K562 (cell line): Measurements from ENCODE around the gene LGI4. TPM values are rescaled to one million over a fixed set of nuclear protein-coding genes. Genes with fewer than 3 reads are reported as not detected.

ENCODE experiments used
- CBFB ChIP-seq: sonication (generic); formaldehyde crosslinking; IDR thresholded peaks from 2 replicates; pipeline ENCODE4 v1.4.0; 2020; ENCODE audit warnings: mild to moderate bottlenecking, missing genetic modification reagents
- CREB1 ChIP-seq, 2 experiments: sonication (generic) in 1 of 2; formaldehyde crosslinking in 1 of 2; IDR thresholded peaks; 2 replicates each; pipeline versions ENCODE4 v1.6.1 to v1.8.0; 2012 to 2022; ENCODE audit warnings: inconsistent platforms in 1 of 2, mild to moderate bottlenecking in 1 of 2, missing genetic modification reagents in 1 of 2, moderate library complexity in 1 of 2
- CXXC5 ChIP-seq: fragments of 250-450 bp; sonication (Bioruptor Pico); IDR thresholded peaks from 2 replicates; pipeline ENCODE4 v1.8.0; 2022; ENCODE audit warnings: inconsistent platforms, mild to moderate bottlenecking, moderate library complexity
- DNMT1 ChIP-seq: fragments of 450-650 bp; IDR thresholded peaks from 2 replicates; pipeline ENCODE4 v1.6.1; 2016; ENCODE audit warnings: antibody characterized with exemption, mild to moderate bottlenecking
- ELF2 ChIP-seq: fragments of 250-450 bp; sonication (Bioruptor Pico); IDR thresholded peaks from 2 replicates; pipeline ENCODE4 v1.5.0; 2021; ENCODE audit warnings: mild to moderate bottlenecking
- HDAC1 ChIP-seq, 2 experiments: fragments of 450-650 bp; IDR thresholded peaks; 2 replicates each; pipeline ENCODE4 v1.6.1; 2016 to 2017; ENCODE audit warnings: inconsistent platforms in 1 of 2, mild to moderate bottlenecking in 1 of 2, moderate library complexity in 1 of 2
- KAT7 ChIP-seq: sonication (generic); formaldehyde crosslinking; IDR thresholded peaks from 2 replicates; pipeline ENCODE4 v1.8.0; 2022; ENCODE audit warnings: missing genetic modification reagents, mild to moderate bottlenecking, borderline replicate concordance
- KDM2B ChIP-seq: fragments of 250-450 bp; sonication (Bioruptor Pico); IDR thresholded peaks from 2 replicates; pipeline ENCODE4 v1.8.0; 2021; ENCODE audit warnings: mild to moderate bottlenecking, moderate library complexity
- KLF13 ChIP-seq: fragments of 450-650 bp; IDR thresholded peaks from 2 replicates; pipeline ENCODE4 v1.6.1; 2016; ENCODE audit warnings: missing genetic modification characterization, low read depth, mild to moderate bottlenecking, missing compliant biosample characterization, moderate library complexity, borderline replicate concordance
- MYNN ChIP-seq, 2 experiments: sonication (generic); formaldehyde crosslinking in 1 of 2; IDR thresholded peaks; 2 replicates each; pipeline versions ENCODE4 v1.5.0 to v1.6.1; 2016 to 2020; ENCODE audit warnings: antibody characterized with exemption in 1 of 2, missing genetic modification reagents in 1 of 2
- NELFE ChIP-seq: IDR thresholded peaks from 2 replicates; pipeline ENCODE4 v1.6.1; 2011; ENCODE audit warnings: mild to moderate bottlenecking; ENCODE audit not compliant: insufficient read depth, insufficient read length
- NR3C1 ChIP-seq: sonication (generic); formaldehyde crosslinking; IDR thresholded peaks from 2 replicates; pipeline ENCODE4 v1.8.1; 2022; ENCODE audit warnings: missing genetic modification reagents
- PHTF2 ChIP-seq: fragments of 250-450 bp; sonication (Bioruptor Pico); IDR thresholded peaks from 2 replicates; pipeline ENCODE4 v1.5.0; 2021; ENCODE audit warnings: mild to moderate bottlenecking
- POLR2G ChIP-seq: fragments of 200-400 bp; formaldehyde crosslinking; IDR thresholded peaks from 2 replicates; pipeline ENCODE4 v1.6.1; 2017; ENCODE audit warnings: low read depth, mild to moderate bottlenecking, antibody characterized with exemption, low read length, moderate library complexity
- RBM34 ChIP-seq: fragments of 200-400 bp; formaldehyde crosslinking; IDR thresholded peaks from 2 replicates; pipeline ENCODE4 v1.6.1; 2018; ENCODE audit warnings: low read length, borderline replicate concordance; ENCODE audit not compliant: insufficient read depth
- SAFB ChIP-seq: fragments of 200-400 bp; formaldehyde crosslinking; IDR thresholded peaks from 2 replicates; pipeline ENCODE4 v1.6.1; 2017; ENCODE audit warnings: low read depth, low read length, borderline replicate concordance
- SIRT6 ChIP-seq: IDR thresholded peaks from one replicate; pipeline ENCODE4 v1.6.1; 2012; ENCODE audit warnings: low read depth, mild to moderate bottlenecking, control low read depth, inconsistent platforms, low read length, moderate library complexity
- TSC22D4 ChIP-seq: fragments of 450-650 bp; IDR thresholded peaks from 2 replicates; pipeline ENCODE4 v1.6.1; 2016; ENCODE audit warnings: missing genetic modification characterization, missing biosample characterization, control low read depth
- U2AF1 ChIP-seq: fragments of 200-400 bp; formaldehyde crosslinking; optimal IDR thresholded peaks from 2 replicates; pipeline ENCODE3; 2017; ENCODE audit warnings: mild to moderate bottlenecking, low read depth, low read length, moderate library complexity
- ZEB2 ChIP-seq: fragments of 450-650 bp; IDR thresholded peaks from 2 replicates; pipeline ENCODE4 v1.6.1; 2016
- ZNF224 ChIP-seq: sonication (generic); formaldehyde crosslinking; IDR thresholded peaks from 2 replicates; pipeline ENCODE4 v1.8.0; 2022; ENCODE audit warnings: mild to moderate bottlenecking, missing genetic modification reagents
- ZNF586 ChIP-seq: fragments of 450-650 bp; formaldehyde crosslinking; conservative IDR thresholded peaks from 2 replicates; pipeline ENCODE4 v1.4.0; 2020; ENCODE audit warnings: mild to moderate bottlenecking, moderate library complexity
- ZNF699 ChIP-seq: fragments of 250-450 bp; sonication (Bioruptor Pico); IDR thresholded peaks from 2 replicates; pipeline ENCODE4 v1.8.0; 2021; ENCODE audit warnings: mild to moderate bottlenecking, moderate library complexity; ENCODE audit not compliant: insufficient replicate concordance
- polyA plus RNA-seq, 8 experiments: library from polyadenylated mRNA; depleted of rRNA in 4 of 8; stranded (reverse) in 5 of 8; unstranded in 3 of 8; fragments of >200 nt; fragmentation: Nextera tagmentation in 2 of 8; fragmentation: Illumina TruSeq in 1 of 8; extraction: Ambion mirVana in 2 of 8; extraction: Trizol in 1 of 8; gene quantifications; 2 replicates each; pipeline versions ENCODE4 v1.2.1 to v1.2.3, GENCODE V29; 2011 to 2014; ENCODE audit warnings: inconsistent platforms in 1 of 8, missing spikeins in 1 of 8
- total RNA-seq, 7 experiments: library from RNA; depleted of rRNA in 6 of 7; stranded (reverse); fragments of >200 nt in 6 of 7; fragmentation: Illumina TruSeq in 2 of 7; extraction: Trizol in 2 of 7; gene quantifications; 2 replicates each; pipeline versions ENCODE4 v1.2.1 to v1.2.3, GENCODE V29; 2011 to 2021; ENCODE audit warnings: low replicate concordance in 1 of 7
- TF ChIP-seq, protein P1 (sequence below): fragments of 250-450 bp; sonication (Bioruptor Pico); IDR thresholded peaks from 2 replicates; pipeline ENCODE4 v1.8.0; 2022; ENCODE audit warnings: moderate library complexity, mild to moderate bottlenecking, inconsistent platforms
- TF ChIP-seq, protein P2 (sequence below): fragments of 250-450 bp; sonication (Bioruptor Pico); IDR thresholded peaks from 2 replicates; pipeline ENCODE4 v1.4.0; 2020; ENCODE audit warnings: mild to moderate bottlenecking
- TF ChIP-seq, protein P3 (sequence below): sonication (generic); formaldehyde crosslinking; IDR thresholded peaks from 2 replicates; pipeline ENCODE4 v1.8.0; 2022; ENCODE audit warnings: missing genetic modification reagents, mild to moderate bottlenecking, borderline replicate concordance

LGI4 gene
- total and polyA plus RNA-seq, 9 of the 15 experiments (the other 6 are each of a cell fraction or from before 2014, with no cell fraction given), result 0.14 to 0.30 (median 0.24) TPM; not detected in 4

DNA sequence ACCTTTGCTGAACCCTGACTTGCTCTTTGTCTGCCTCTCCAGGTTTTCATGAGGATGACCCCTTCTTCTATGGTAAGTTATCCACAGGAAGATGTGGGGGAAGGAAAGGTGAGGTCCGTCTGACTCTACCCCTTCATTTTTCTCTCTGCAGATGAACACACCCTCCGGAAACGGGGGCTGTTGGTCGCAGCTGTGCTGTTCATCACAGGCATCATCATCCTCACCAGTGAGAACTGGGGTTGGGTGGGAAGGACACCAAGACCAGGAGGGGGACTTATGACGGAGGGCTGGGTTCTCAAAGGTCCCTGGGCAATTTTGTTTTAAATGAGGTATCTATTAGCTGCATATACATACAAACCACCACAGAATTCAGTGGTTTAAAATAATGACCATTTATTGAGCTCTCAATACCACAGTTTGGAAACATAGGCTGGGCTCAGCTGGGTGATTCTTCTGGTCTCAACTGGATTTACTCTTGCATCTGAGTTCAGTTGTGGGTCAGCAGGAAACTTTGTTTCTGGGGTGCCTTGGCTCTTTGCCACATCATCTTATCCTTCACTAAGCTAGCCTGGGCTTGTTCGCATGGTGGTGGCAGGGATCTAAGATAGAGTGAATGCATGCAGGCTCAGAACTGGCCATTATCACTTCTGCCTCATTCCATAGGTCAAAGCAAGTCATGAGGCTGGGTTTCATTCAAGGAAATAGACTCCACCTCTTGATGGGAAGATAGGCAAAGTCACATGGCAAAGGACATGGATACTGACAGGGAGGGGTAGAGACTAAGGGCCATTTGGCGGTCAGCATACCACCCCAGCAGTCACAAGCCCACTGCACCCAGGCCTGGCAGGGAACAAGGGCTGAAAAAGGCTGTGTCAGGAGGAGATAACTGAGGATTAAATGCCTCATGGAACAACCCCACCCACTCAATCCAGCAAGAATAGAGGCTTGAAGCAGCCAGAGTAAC is 31.5 kb upstream of the LGI4 start (continued):
- TF ChIP-seq KLF13 (no peak), SIRT6 (no peak), HDAC1 (IDR thresholded peaks at IDR 0.05) (no peak; a peak in 2 of 4 replicates), KAT7 (no peak), MYNN (IDR thresholded peaks at IDR 0.05) (peak; percentile 40; the same call in 1 of the 2 replicates), MYNN (CRISPR knock-in tag; IDR thresholded peaks at IDR 0.05) (no peak), ZEB2 (no peak), CXXC5 (CRISPR knock-in tag) (peak; percentile 42; the same call in 1 of the 2 replicates), SAFB (no peak), NELFE (no peak), TSC22D4 (no peak), ZNF699 (CRISPR knock-in tag) (no peak), PHTF2 (CRISPR knock-in tag) (no peak), DNMT1 (no peak), U2AF1 (no peak), RBM34 (no peak), CREB1 (IDR thresholded peaks at IDR 0.05) (no peak), CREB1 (CRISPR knock-in tag; IDR thresholded peaks at IDR 0.05) (peak; percentile 24; the same call in 1 of the 2 replicates), CBFB (CRISPR knock-in tag) (no peak), POLR2G (no peak), ELF2 (no peak), NR3C1 (CRISPR knock-in tag) (no peak), KDM2B (CRISPR knock-in tag) (no peak), ZNF586 (no peak), ZNF224 (no peak)
- TF ChIP-seq, protein P1, sequence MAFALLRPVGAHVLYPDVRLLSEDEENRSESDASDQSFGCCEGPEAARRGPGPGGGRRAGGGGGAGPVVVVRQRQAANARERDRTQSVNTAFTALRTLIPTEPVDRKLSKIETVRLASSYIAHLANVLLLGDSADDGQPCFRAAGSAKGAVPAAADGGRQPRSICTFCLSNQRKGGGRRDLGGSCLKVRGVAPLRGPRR (CRISPR knock-in tag), result no peak
- TF ChIP-seq, protein P2, sequence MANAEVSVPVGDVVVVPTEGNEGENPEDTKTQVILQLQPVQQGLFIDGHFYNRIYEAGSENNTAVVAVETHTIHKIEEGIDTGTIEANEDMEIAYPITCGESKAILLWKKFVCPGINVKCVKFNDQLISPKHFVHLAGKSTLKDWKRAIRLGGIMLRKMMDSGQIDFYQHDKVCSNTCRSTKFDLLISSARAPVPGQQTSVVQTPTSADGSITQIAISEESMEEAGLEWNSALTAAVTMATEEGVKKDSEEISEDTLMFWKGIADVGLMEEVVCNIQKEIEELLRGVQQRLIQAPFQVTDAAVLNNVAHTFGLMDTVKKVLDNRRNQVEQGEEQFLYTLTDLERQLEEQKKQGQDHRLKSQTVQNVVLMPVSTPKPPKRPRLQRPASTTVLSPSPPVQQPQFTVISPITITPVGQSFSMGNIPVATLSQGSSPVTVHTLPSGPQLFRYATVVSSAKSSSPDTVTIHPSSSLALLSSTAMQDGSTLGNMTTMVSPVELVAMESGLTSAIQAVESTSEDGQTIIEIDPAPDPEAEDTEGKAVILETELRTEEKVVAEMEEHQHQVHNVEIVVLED (CRISPR knock-in tag), result 0 out of 2 replicates have a peak, but pooled peaks have one; percentile 8
- TF ChIP-seq, protein P3, sequence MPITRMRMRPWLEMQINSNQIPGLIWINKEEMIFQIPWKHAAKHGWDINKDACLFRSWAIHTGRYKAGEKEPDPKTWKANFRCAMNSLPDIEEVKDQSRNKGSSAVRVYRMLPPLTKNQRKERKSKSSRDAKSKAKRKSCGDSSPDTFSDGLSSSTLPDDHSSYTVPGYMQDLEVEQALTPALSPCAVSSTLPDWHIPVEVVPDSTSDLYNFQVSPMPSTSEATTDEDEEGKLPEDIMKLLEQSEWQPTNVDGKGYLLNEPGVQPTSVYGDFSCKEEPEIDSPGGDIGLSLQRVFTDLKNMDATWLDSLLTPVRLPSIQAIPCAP, result no peak
